NCI-H1694 (cell line): Measurements from ENCODE around the gene DDX10.
"Not testable (repeated sequence)": the region's sequence is repeated elsewhere in the genome, so short reads cannot be mapped to it uniquely, and the experiment has no call there.

ENCODE experiments used
- DNase-seq: peaks from one replicate; lab custom pipeline; 2025; lab: John Stamatoyannopoulos, UW

DDX10 gene

DNA sequence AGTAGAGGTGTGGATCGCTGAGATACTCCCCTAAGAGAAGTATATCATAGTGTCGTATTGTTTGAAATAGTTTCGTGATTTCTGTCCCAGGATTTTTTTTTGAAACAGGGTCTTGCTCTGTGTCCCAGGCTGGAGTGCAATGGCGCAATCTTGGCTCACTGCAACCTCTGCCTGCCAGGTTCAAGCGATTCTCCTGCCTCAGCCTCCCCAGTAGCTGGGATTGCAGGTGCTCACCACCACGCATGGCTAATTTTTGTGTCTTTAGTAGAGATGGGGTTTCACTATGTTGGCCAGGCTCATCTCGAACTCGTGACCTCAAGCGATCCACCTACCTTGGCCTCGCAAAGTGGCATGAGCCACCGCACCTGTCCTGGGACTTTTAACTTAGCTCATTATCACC lies 159.1 kb downstream of the DDX10 start:
- DNase-seq = not testable (repeated sequence)

- no peak for DNase-seq
Observed at GRCh38 chr11:108824545-108824944, 159.7 kb downstream of the DDX10 start.

DNA sequence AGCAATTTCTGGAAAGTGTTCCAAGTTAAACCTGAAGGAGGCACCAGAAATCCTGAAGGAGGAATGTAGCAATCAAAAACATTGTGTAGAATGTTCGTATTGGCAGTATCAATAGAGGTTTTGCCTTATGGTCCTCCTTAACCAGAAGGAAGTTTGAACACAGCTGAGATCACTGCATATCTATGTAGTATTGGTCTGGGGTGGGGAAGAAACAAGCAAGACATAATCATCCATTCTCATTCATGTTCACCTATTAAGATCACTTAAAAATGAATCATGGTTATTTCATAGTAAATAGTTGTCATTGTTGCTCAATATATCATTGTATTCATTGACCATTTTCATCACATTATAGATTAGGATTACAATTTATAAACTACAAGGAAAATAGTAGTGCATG lies 160.5 kb downstream of the DDX10 start:
- no peak for DNase-seq

DNA sequence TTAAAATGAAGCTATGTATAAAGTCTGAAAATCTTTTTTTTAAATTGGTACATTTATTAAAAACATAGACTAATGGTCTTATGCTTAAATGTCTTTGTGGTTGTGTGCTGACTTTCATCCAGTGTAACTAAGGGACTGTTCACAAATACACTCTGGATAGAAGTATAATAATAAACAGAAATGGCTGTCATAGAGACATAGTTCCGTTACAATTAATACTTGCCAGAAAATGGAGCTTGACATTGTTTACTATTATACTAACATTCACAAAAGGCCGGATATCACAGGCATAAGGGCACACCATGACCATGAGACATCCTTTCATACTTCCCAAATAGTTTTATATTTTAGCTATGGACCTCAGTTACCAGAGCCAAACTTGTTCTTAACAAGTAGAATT lies 161.3 kb downstream of the DDX10 start:
- no peak for DNase-seq

GRCh38 chr11:108835624-108836023 lies 170.8 kb downstream of the DDX10 start:
- DNase-seq = no peak

DNA sequence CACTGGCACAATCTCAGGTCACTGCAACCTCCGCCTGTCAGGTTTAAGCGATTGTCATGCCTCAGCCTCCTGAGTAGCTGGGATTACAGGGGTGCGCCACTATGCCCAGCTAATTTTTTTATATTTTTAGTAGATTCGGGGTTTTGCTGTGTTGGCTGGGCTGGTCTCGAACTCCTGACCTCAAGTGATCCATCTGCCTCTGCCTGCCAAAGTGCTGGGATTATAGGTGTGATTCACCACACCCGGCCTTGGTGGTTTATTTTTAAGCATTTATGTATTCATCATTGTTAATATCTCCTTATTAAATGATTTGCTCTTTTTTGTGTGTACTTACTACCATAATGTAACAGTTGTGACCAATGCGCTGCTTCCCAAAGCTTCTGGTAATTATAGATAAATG lies 171.7 kb downstream of the DDX10 start:
- no peak for DNase-seq

GRCh38 chr11:108838102-108838791 lies 173.4 kb downstream of the DDX10 start:
- DNase-seq = no peak

GRCh38 chr11:108838792-108839105 lies 173.9 kb downstream of the DDX10 start:
- no peak for DNase-seq

- DNase-seq = no peak
Observed at GRCh38 chr11:108846009-108846408, 181.1 kb downstream of the DDX10 start.

- no peak for DNase-seq
Observed at GRCh38 chr11:108847298-108847990, 182.6 kb downstream of the DDX10 start.

- DNase-seq = no peak
Observed at GRCh38 chr11:108851781-108852180, 186.9 kb downstream of the DDX10 start.

DNA sequence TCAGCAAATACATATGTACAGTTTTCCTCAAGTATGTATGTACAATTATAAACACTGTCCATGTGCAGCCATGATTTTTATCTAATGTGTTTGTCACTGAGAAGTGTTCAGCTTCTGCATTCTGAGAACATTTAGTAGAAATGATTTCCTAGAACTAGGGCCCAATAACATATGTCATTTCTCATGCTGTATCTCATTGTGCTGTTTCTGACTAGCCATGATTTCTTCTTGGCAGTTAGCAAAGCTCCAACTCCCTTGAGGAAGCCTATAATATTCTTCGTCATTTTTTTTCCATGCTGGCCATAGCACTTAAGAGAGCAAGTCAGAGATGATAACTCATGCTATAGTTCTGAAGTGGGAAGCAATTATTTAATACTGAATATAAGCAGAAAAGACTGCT lies 187.8 kb downstream of the DDX10 start:
- no peak for DNase-seq

DNA sequence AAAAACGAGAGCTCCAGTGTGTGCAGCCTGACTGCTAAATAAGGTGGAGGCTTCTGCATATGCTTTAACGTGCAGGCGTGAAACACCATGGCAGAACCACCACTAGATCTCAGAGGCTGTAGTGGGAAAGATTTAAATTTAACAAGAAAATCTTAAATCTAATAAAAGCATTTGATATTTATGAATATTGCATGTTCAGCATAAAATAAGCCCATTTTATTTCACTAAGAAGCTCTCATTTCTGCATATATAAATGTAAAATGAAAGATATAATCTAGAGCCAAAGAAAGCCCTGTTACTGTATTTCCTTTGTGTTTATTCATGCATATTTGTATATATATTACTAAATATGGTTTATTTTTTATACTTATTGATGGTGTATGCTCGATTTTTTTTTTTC lies 188.3 kb downstream of the DDX10 start:
- DNase-seq = no peak

- no peak for DNase-seq
Observed at GRCh38 chr11:108853864-108854263, 189.0 kb downstream of the DDX10 start.

- no peak for DNase-seq
Observed at GRCh38 chr11:108854346-108854745, 189.5 kb downstream of the DDX10 start.

DNA sequence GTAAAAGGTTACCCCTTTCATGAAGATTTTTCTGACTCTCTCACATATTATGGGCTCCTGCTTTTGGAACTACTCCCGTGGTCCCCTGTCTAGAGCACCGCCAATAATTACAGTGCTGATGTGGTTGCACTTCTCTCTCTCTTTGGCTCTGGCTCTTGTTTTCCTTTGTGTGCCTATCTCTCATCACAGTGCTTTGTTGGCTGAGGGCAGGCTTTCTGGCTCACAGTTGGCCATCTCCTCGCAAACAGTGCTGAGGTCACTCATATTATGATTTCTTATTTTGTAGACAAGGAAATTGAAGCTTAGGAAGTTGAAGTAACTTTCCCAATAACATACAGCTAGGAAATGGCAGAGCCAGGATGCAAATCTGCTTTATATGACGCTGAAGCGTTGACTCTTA lies 192.5 kb downstream of the DDX10 start:
- no peak for DNase-seq

DNA sequence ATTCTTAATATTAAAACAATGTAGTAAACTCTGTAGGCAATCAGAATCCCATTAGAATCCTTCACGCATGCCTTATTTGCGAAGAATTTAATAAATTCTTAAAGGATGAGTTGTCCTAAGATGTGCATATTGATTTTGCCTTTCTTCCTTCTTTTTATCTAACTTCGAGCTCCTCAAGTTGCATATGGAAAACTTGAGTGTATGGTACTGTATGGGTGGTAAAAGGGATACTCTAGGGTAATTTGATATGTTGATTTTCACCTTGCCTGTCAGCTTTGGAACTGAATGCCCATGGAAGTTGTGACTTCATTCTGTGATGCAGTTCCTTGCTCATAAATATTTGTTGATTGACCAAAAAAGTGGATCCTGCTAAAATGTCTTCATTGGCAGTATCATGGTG lies 193.8 kb downstream of the DDX10 start:
- DNase-seq = no peak

DNA sequence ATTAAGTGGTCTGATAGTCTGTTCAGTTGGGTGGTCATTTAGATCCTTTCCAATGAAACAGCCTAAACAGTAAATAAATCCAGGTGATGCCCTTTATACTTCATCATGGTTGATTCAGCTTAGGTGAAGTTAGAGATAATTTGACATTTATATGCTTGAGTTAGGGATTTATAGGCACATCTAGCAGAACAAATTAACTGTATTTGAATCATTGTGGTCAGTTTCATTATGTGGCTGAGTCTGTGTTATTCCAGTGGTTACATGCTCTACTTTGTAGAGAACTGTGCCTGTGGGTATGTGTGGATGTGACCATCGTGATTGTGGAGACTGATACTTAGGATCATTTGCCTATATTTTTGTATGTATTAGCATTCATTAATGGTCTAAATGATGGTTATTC lies 194.6 kb downstream of the DDX10 start:
- DNase-seq = no peak

DNA sequence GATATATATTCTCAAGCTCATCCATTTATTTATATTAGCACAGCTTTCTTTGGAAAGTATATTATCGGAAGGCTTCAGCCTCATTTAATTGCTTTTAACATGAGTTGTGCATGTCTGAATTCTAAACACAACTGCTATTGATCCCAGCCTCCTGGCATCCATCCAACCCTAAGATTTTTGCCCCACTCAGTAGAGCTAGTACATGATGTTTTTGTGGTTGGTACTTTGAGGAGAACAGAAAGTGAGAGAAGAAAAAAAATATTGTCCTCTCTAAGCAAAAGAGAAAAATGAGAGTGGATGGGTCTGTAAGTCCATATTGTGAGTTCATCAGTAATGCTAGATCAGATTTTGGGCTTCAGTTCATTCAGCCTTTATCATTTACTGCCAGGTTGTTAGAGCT lies 198.7 kb downstream of the DDX10 start:
- no peak for DNase-seq

DNA sequence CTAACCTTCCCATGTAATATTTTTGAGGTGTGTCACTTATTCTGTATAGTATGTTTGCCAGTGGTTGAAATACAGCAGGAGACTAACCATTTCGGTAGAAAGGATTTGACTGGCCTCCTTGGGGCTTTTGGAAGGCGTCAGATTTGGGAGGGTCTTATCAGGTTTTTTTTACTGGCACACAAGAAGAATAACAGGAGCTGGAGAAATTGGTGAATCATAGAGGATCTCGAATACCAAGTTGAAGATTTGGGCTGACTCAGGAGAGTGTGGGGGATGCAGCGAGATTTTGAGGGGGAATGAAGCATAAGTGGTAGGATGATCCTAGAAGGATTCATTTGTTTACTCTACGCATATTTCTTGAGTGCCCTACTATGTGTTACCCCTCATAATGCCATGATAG lies 200.5 kb downstream of the DDX10 start:
- no peak for DNase-seq

GRCh38 chr11:108866781-108867180 lies 201.9 kb downstream of the DDX10 start:
- no peak for DNase-seq

DNA sequence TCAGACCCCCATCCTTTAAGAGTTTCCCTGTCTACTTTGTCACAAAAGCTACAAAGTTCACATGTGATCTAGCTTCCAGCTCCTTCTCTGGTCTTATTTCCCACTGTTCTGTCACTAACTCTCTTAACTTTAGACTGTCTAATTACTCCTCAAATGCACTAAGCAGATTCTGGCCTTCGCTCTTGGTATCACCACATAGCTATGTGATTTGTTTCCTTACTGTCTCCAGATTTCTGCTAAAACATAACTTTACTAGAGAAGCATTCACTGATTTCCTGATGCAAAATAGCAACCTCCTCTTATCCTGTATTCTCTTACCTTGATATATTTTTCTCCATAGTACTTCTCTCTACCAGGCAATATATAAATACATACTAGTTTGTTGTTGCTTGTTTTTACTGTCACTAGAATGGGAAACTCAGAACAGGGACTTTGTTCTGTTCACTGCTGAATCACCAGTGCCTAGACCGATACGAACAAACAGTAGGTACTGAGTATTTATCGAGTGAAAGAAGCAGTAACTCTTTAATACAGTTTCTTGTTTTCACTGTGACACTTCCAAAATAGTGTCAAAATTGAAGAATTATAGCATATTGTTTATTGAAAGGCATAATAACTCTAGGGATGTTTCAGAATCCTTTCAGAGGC lies 205.6 kb downstream of the DDX10 start:
- no peak for DNase-seq

DNA sequence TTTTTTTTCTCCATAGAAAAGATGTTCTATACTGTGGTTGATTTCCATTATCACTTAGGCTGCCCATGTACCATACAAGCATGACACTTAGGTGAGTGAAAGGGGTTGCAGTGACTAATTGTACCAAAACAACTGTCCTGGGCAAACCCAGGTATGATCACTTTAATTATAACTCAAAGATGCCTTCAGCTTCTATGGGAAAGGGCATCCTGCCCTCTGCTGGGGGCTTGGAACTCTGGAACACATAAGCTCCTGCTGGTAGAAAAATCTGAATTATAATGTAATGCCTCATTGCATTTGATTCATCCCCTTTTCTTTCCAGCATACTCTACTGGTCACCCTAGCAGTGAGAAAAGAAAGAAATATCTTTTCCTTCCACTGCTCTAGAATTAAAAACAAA lies 206.3 kb downstream of the DDX10 start:
- no peak for DNase-seq

- no peak for DNase-seq
Observed at GRCh38 chr11:108871867-108872266, 207.0 kb downstream of the DDX10 start.
